NCI-H748 treated with DMSO at 0.1 percent for 48 hours (cell line): ENCODE measurements around the gene TMEM63A.
"Not testable (repeated sequence)": the region's sequence is repeated elsewhere in the genome, so short reads cannot be mapped to it uniquely, and the experiment has no call there.

Experiments
- DNase-seq: peaks from one replicate; lab custom pipeline; 2025; lab: John Stamatoyannopoulos, UW

The TMEM63A gene

GRCh38 chr1:225845571-225846259, 36.5 kb downstream of the TMEM63A start:
- peak; percentile 19 for DNase-seq

- DNase-seq = no peak
Observed at GRCh38 chr1:225845097-225845496, 37.1 kb downstream of the TMEM63A start.

- no peak for DNase-seq
Observed at GRCh38 chr1:225844236-225845061, 37.7 kb downstream of the TMEM63A start.

GRCh38 chr1:225843426-225843795, 38.8 kb downstream of the TMEM63A start:
- no peak for DNase-seq

GRCh38 chr1:225842788-225843425, 39.3 kb downstream of the TMEM63A start:
- DNase-seq = no peak

- DNase-seq = no peak
Observed at GRCh38 chr1:225842074-225842473, 40.1 kb downstream of the TMEM63A start.

GRCh38 chr1:225840713-225841112, 41.5 kb downstream of the TMEM63A start:
- no peak for DNase-seq

GRCh38 chr1:225840223-225840610, 42.0 kb downstream of the TMEM63A start:
- DNase-seq = no peak

GRCh38 chr1:225838793-225839192, 43.4 kb downstream of the TMEM63A start:
- no peak for DNase-seq

GRCh38 chr1:225836296-225836695, 45.9 kb downstream of the TMEM63A start:
- not testable (repeated sequence) for DNase-seq

GRCh38 chr1:225835856-225836255, 46.3 kb downstream of the TMEM63A start:
- DNase-seq = no peak

- DNase-seq = no peak
Observed at GRCh38 chr1:225834417-225835329, 47.5 kb downstream of the TMEM63A start.

- DNase-seq = no peak
Observed at GRCh38 chr1:225830841-225831240, 51.3 kb downstream of the TMEM63A start.

- DNase-seq = no peak
Observed at GRCh38 chr1:225828706-225829345, 53.4 kb downstream of the TMEM63A start.

- no peak for DNase-seq
Observed at GRCh38 chr1:225827076-225827475, 55.1 kb downstream of the TMEM63A start.

- DNase-seq = no peak
Observed at GRCh38 chr1:225825607-225826007, 56.6 kb downstream of the TMEM63A start.

GRCh38 chr1:225825078-225825477, 57.1 kb downstream of the TMEM63A start:
- peak; percentile 56 for DNase-seq

- peak; percentile 81 for DNase-seq
Observed at GRCh38 chr1:225824533-225824941, 57.6 kb downstream of the TMEM63A start.

- no peak for DNase-seq
Observed at GRCh38 chr1:225823811-225824261, 58.3 kb downstream of the TMEM63A start.

GRCh38 chr1:225822655-225823403, 59.4 kb downstream of the TMEM63A start:
- DNase-seq = no peak
